T-helper 2 cell treated with Interferon-gamma antibody and Interleukin-4, amounts not matched to agents 100 ng/mL and 5 ng/mL, for 36 hours (primary cell): ENCODE measurements around the gene VCX2. TPM values are rescaled to one million over a fixed set of nuclear protein-coding genes. Genes with fewer than 3 reads are reported as not detected.
"Not testable (repeated sequence)": the region's sequence is repeated elsewhere in the genome, so short reads cannot be mapped to it uniquely, and the experiment has no call there.

Experiments
- intact Hi-C: fragments of 100-400 bp; cut with micrococcal nuclease; formaldehyde crosslinking; loops from one replicate; pipeline ENCODE4 v1.15.1; 2023
- total RNA-seq: library from RNA; stranded (reverse); gene quantifications from 2 replicates; pipeline ENCODE4 v1.2.3, GENCODE V29; 2022

VCX2 gene
- total RNA-seq, 1 donor from 2014 or later, result not detected

DNA sequence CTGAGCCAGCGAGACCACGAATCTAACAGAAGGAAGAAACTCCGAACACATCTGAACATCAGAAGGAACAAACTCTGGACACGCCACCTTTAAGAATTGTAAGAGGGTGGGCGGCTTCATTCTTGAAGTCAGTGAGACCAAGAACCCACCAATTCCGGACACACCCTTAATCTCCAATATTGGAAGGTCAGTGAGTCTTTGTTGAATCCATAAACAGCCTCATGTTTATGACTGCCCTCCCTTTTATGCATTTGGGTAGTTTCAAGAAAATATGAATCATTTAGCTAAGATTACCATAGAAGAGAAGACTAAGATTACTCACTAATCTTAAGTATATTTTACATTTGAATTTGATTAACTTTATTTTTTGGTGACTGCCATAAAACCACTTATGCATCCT is 48.5 kb downstream of the VCX2 start:
- intact Hi-C loops, result no loop called here

DNA sequence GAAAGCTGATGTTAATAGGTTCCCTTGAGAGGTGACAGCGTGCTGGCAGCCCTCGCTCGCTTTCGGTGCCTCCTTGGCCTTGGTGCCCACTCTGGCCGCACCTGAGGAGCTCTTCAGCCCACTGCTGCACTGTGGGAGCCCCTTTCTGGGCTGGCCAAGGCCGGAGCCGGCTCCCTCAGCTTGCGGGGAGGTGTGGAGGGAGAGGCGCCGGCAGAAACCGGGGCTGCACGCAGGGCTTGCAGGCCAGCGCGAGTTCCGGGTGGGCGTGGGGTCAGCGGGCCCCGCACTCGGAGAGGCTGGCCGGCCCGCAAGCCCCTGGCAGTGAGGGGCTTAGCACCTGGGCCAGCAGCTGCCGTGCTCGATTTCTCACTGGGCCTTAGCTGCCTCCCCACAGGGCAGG is 49.7 kb downstream of the VCX2 start:
- intact Hi-C loops, result not testable (repeated sequence)

Other genes with a start within 250 kb of the VCX2 start
- 5.0 and 5.1 TPM in 2 replicates for gene PNPLA4, start 243.9 kb downstream of the VCX2 start, total RNA-seq